Gastrocnemius medialis (tissue), 4 donors: ENCODE results near the gene BOLL.

Source experiments
- POLR2A ChIP-seq, 2 donors: fragments of 450-650 bp; IDR thresholded peaks; one replicate each; pipeline ENCODE4 v1.6.1; 2017; ENCODE audit warnings: antibody characterized with exemption in 2 of 2, mild to moderate bottlenecking in 2 of 2, moderate library complexity in 2 of 2
- TF ChIP-seq, protein P1 (sequence below), 5 experiments: fragments of 450-650 bp in 3 of 5; fragments of 200-600 bp in 2 of 5; sonication (generic) in 2 of 5; IDR thresholded peaks in 4 of 5; conservative IDR thresholded peaks in 1 of 5; 1 replicate in 4 of 5; 2 replicates in 1 of 5; pipeline ENCODE4 v1.5.1; 2016 to 2019; ENCODE audit warnings: antibody characterized with exemption in 5 of 5, mild to moderate bottlenecking in 3 of 5, moderate library complexity in 3 of 5

GRCh38 chr2:197814526-197814925 is 29.4 kb upstream of the BOLL start:
- TF ChIP-seq, protein P1, sequence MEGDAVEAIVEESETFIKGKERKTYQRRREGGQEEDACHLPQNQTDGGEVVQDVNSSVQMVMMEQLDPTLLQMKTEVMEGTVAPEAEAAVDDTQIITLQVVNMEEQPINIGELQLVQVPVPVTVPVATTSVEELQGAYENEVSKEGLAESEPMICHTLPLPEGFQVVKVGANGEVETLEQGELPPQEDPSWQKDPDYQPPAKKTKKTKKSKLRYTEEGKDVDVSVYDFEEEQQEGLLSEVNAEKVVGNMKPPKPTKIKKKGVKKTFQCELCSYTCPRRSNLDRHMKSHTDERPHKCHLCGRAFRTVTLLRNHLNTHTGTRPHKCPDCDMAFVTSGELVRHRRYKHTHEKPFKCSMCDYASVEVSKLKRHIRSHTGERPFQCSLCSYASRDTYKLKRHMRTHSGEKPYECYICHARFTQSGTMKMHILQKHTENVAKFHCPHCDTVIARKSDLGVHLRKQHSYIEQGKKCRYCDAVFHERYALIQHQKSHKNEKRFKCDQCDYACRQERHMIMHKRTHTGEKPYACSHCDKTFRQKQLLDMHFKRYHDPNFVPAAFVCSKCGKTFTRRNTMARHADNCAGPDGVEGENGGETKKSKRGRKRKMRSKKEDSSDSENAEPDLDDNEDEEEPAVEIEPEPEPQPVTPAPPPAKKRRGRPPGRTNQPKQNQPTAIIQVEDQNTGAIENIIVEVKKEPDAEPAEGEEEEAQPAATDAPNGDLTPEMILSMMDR (IDR thresholded peaks at IDR 0.05 in 4 of 5, conservative IDR thresholded peaks at IDR 0.05 in 1 of 5), result no peak
- no peak for TF ChIP-seq POLR2A (IDR thresholded peaks at IDR 0.05)
